GM19467 (cell line): ENCODE results near the gene IL6.

Experiments
- ATAC-seq: cut with Tn5 transposase; IDR thresholded peaks from one replicate; pipeline ENCODE4 v1.9.1; 2021; ENCODE audit warnings: mild to moderate bottlenecking, moderate library complexity; ENCODE audit not compliant: unreplicated experiment

Gene IL6

GRCh38 chr7:22726345-22726906, 574 bp upstream of the IL6 start:
- peak; percentile 83 for ATAC-seq

DNA sequence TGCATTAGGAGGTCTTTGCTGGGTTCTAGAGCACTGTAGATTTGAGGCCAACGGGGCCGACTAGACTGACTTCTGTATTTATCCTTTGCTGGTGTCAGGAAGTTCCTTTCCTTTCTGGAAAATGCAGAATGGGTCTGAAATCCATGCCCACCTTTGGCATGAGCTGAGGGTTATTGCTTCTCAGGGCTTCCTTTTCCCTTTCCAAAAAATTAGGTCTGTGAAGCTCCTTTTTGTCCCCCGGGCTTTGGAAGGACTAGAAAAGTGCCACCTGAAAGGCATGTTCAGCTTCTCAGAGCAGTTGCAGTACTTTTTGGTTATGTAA, 675 bp downstream of the IL6 start:
- ATAC-seq: no peak

DNA sequence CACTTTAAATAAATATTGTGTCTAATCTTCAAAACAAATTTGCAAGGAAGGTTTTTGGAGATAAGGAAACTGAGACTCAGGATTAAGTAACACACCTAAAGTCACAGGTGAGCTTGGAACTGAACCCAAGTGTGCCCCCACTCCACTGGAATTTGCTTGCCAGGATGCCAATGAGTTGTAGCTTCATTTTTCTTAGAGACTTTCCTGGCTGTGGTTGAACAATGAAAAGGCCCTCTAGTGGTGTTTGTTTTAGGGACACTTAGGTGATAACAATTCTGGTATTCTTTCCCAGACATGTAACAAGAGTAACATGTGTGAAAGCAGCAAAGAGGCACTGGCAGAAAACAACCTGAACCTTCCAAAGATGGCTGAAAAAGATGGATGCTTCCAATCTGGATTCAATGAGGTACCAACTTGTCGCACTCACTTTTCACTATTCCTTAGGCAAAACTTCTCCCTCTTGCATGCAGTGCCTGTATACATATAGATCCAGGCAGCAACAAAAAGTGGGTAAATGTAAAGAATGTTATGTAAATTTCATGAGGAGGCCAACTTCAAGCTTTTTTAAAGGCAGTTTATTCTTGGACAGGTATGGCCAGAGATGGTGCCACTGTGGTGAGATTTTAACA, 1.5 kb downstream of the IL6 start:
- ATAC-seq: no peak

- ATAC-seq: no peak
These were observed 2.3 kb downstream of the IL6 start for GRCh38 chr7:22729180-22729825.

DNA sequence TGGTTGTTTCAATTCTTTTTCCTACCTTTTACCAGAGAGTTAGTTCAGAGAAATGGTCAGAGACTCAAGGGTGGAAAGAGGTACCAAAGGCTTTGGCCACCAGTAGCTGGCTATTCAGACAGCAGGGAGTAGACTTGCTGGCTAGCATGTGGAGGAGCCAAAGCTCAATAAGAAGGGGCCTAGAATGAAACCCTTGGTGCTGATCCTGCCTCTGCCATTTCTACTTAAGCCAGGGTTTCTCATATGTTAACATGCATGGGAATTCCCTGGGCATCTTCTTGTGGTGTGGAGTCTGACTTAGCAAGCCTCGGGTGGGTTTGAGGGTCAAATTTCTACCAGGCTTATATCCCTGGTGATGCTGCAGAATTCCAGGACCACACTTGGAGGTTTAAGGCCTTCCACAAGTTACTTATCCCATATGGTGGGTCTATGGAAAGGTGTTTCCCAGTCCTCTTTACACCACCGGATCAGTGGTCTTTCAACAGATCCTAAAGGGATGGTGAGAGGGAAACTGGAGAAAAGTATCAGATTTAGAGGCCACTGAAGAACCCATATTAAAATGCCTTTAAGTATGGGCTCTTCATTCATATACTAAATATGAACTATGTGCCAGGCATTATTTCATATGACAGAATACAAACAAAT, 3.2 kb downstream of the IL6 start:
- no peak for ATAC-seq

- ATAC-seq: no peak
These were observed 4.1 kb downstream of the IL6 start for GRCh38 chr7:22730921-22731654.

DNA sequence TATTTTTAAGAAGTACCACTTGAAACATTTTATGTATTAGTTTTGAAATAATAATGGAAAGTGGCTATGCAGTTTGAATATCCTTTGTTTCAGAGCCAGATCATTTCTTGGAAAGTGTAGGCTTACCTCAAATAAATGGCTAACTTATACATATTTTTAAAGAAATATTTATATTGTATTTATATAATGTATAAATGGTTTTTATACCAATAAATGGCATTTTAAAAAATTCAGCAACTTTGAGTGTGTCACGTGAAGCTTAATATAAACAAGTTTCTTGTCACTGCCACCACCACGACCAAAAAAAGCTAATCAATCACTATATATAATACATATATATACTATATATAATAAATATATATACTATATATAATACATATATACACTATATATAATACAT, 4.8 kb downstream of the IL6 start:
- ATAC-seq: no peak

GRCh38 chr7:22732556-22733126, 5.6 kb downstream of the IL6 start:
- no peak for ATAC-seq

GRCh38 chr7:22733761-22734160, 6.8 kb downstream of the IL6 start:
- no peak for ATAC-seq

GRCh38 chr7:22743014-22743413, 16.0 kb downstream of the IL6 start:
- no peak for ATAC-seq

DNA sequence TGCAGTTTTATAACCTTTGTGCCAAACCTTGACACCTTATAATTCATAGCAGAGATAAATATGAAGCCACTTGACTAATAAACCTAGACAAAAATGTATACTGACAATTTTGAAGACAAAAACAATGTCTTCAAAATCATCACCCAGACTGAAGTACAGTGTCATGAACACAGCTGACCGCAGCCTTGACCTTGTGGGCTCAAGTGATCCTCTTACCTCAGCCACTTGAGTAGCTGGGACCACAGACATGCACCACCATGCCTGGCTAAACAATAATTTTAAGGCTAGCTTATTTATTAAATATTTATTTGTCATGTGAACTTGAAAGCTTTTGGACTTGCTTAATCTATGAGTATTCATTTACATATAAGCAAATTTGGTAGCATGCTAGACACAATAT, 24.3 kb downstream of the IL6 start:
- no peak for ATAC-seq

GRCh38 chr7:22757338-22757994, 30.5 kb downstream of the IL6 start:
- no peak for ATAC-seq

DNA sequence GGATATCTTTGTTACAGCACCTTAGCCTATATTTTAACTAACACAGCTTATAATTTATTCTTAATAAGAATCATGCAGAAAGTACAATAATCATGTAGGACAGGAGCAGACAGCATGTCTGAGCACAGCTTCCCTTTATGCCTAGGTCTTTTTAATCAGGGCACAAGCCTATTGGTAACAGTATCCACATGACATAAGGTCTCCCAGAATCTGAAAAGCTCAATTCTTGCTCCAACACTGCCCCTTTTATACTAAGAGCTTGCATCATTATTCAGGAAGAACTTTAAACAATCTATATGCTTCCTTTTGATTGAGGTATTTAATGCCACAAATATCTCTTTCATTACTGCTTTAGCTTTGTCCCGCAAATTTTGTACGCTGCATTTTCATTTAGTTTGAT, 31.6 kb downstream of the IL6 start:
- ATAC-seq: no peak

- no peak for ATAC-seq
These were observed 32.7 kb downstream of the IL6 start for GRCh38 chr7:22759721-22760120.

GRCh38 chr7:22762866-22763265, 35.9 kb downstream of the IL6 start:
- ATAC-seq: no peak

DNA sequence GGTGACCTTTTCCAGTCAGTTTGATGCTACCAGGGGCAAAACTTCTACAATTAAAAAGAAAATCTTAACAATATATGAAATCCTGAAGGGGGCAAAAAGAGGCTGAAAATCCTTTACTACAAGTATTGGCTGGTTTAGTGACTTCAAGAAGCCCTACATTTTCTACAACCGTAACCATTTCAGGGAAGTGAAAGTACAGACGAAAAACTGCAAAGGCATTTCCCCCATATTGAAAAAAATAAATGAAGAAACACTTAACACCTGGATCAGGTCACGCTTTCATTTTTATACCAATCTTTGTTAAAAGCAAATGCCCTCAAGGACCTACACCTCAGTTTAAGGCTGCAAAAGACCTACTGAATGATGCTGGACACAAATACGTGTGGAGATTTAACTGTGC, 38.6 kb downstream of the IL6 start:
- peak; percentile 82 for ATAC-seq

DNA sequence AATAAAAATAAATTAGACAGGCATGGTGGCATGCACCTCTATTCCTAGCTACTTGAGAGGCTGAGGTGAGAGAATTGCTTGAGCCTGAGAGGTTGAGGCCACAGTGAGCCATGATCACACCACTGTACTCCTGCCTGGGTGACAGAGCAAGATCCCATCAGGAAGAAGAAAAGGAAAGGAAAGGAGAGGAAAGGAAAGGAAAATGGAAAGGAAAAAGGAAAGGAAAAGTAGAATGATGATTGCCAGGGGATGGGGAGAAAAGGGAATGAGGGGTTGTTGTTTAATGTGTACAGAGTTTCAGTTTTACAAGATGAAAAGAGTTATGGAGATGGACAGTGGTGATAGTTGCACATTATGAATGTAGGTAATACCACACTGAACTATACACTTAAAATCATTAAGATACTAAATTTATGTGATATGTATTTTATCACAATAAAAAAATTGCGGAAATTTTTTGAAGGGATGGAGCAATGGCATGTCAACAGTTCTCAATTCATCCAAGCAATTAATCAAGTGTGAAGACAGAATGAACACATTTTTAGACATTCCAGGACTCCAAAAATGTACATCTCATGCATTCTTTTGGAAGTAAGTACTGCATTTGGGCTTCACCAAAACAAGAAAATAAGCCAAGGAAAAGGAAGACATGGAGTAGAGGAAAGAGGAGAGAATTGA, 44.3 kb downstream of the IL6 start:
- ATAC-seq: no peak

- no peak for ATAC-seq
These were observed 44.9 kb downstream of the IL6 start for GRCh38 chr7:22771872-22772228.

- ATAC-seq: no peak
These were observed 45.9 kb downstream of the IL6 start for GRCh38 chr7:22772885-22773284.

DNA sequence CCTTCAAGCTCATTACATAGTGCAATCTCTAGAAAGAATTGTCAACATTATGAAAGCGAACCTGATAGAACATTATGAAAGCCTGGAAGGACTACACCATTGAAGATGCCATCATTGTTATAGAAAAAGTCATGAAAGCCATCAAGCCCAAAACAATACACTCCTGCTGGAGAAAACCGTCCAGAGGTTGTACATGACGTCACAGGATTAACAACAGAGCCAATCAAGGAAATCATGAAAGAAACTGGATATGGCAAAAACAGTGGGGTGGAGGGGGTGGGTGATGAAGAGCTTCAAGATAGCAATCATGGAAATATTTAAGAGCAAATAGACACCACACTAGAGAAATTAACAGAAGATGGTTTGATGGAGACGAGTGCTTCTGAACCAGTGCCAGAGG, 50.0 kb downstream of the IL6 start:
- no peak for ATAC-seq
